HEK293 (cell line): ENCODE data around the gene PDE4B.

ENCODE experiments used
- CTCF ChIA-PET: fragments of 350-600 bp; formaldehyde crosslinking; extraction: SDS; loops from one replicate; lab custom pipeline; 2021; ENCODE audit warnings: antibody characterized with exemption; lab: Yijun Ruan, JAX
- POLR2A ChIA-PET: fragments of 300-600 bp; formaldehyde crosslinking; extraction: SDS; loops from one replicate; lab custom pipeline; 2020; ENCODE audit warnings: antibody characterized with exemption, inconsistent platforms; lab: Yijun Ruan, JAX
- H3K27ac ChIP-seq: fragments of 200-500 bp; sonication (Bioruptor generic); 2 replicates; pipeline ENCODE4 v1.5.1; 2014; ENCODE audit warnings: low read depth, low read length, control low read depth, inconsistent platforms; ENCODE audit errors: extremely low read depth
- H3K36me3 ChIP-seq, 2 experiments: fragments of 200-500 bp in 1 of 2; sonication (Bioruptor generic) in 1 of 2; 1 replicate in 1 of 2; 2 replicates in 1 of 2; pipeline ENCODE4 v1.5.1; 2014 to 2017; ENCODE audit warnings: inconsistent platforms in 2 of 2, low read length in 2 of 2; ENCODE audit not compliant: control insufficient read depth in 2 of 2, insufficient read depth in 1 of 2
- H3K4me1 ChIP-seq: fragments of 200-500 bp; sonication (Bioruptor generic); 2 replicates; pipeline ENCODE4 v1.5.1; 2014; ENCODE audit warnings: mild to moderate bottlenecking, low read length, inconsistent platforms; ENCODE audit not compliant: control insufficient read depth, insufficient read depth
- H3K4me3 ChIP-seq: 2 replicates; pipeline ENCODE4 v1.5.1; 2011; ENCODE audit warnings: low read depth, mild to moderate bottlenecking, control low read depth, low read length, moderate library complexity
- H3K9me3 ChIP-seq: fragments of 200-500 bp; sonication (Bioruptor generic); 2 replicates; pipeline ENCODE4 v1.5.1; 2014; ENCODE audit warnings: low read depth, low read length, inconsistent platforms; ENCODE audit not compliant: control insufficient read depth, insufficient read depth
- KLF8 ChIP-seq: fragments of 450-650 bp; formaldehyde crosslinking; IDR thresholded peaks from 2 replicates; pipeline ENCODE4 v1.5.1; 2016; ENCODE audit warnings: missing biosample characterization, missing genetic modification characterization
- OSR2 ChIP-seq: fragments of 450-650 bp; formaldehyde crosslinking; IDR thresholded peaks from 2 replicates; pipeline ENCODE4 v1.5.1; 2016; ENCODE audit warnings: missing biosample characterization, missing genetic modification characterization
- PRDM4 ChIP-seq: fragments of 450-650 bp; formaldehyde crosslinking; IDR thresholded peaks from 2 replicates; pipeline ENCODE4 v1.5.1; 2017; ENCODE audit warnings: missing biosample characterization, missing genetic modification characterization
- RBAK ChIP-seq: fragments of 450-650 bp; formaldehyde crosslinking; IDR thresholded peaks from 2 replicates; pipeline ENCODE4 v1.5.1; 2016; ENCODE audit warnings: missing biosample characterization, missing genetic modification characterization
- SETDB1 ChIP-seq: IDR thresholded peaks from one replicate; pipeline ENCODE4 v1.6.1; 2017; ENCODE audit warnings: mild to moderate bottlenecking, low read length, moderate library complexity, mixed read lengths; ENCODE audit not compliant: insufficient read length
- TCF7L2 ChIP-seq: IDR thresholded peaks from 2 replicates; pipeline ENCODE4 v1.6.1; 2011; ENCODE audit warnings: low read depth, mild to moderate bottlenecking, inconsistent platforms, low read length, moderate library complexity, borderline replicate concordance
- TSHZ1 ChIP-seq: fragments of 450-650 bp; formaldehyde crosslinking; IDR thresholded peaks from 2 replicates; pipeline ENCODE4 v1.5.1; 2016; ENCODE audit warnings: missing biosample characterization, missing genetic modification characterization, borderline replicate concordance
- ZBTB20 ChIP-seq: fragments of 450-650 bp; formaldehyde crosslinking; IDR thresholded peaks from 2 replicates; pipeline ENCODE4 v1.5.1; 2016; ENCODE audit warnings: missing biosample characterization, missing genetic modification characterization
- ZBTB7A ChIP-seq: fragments of 450-650 bp; formaldehyde crosslinking; IDR thresholded peaks from 2 replicates; pipeline ENCODE4 v1.5.1; 2016; ENCODE audit warnings: low read depth, missing biosample characterization, missing genetic modification characterization
- ZFHX2 ChIP-seq: fragments of 450-650 bp; formaldehyde crosslinking; conservative IDR thresholded peaks from 2 replicates; pipeline ENCODE4 v1.5.1; 2016; ENCODE audit warnings: missing biosample characterization, missing genetic modification characterization
- ZIC2 ChIP-seq: fragments of 450-650 bp; formaldehyde crosslinking; IDR thresholded peaks from 2 replicates; pipeline ENCODE4 v1.5.1; 2016; ENCODE audit warnings: missing biosample characterization, missing genetic modification characterization
- ZNF221 ChIP-seq: fragments of 450-650 bp; formaldehyde crosslinking; IDR thresholded peaks from 2 replicates; pipeline ENCODE4 v1.5.1; 2017; ENCODE audit warnings: missing biosample characterization, missing genetic modification characterization, borderline replicate concordance
- ZNF324 ChIP-seq: fragments of 450-650 bp; formaldehyde crosslinking; IDR thresholded peaks from 2 replicates; pipeline ENCODE4 v1.5.1; 2016; ENCODE audit warnings: missing biosample characterization, missing genetic modification characterization
- ZNF521 ChIP-seq: fragments of 450-650 bp; formaldehyde crosslinking; IDR thresholded peaks from 2 replicates; pipeline ENCODE4 v1.5.1; 2017; ENCODE audit warnings: missing biosample characterization, mild to moderate bottlenecking, missing genetic modification characterization
- ZNF558 ChIP-seq: fragments of 450-650 bp; formaldehyde crosslinking; IDR thresholded peaks from 2 replicates; pipeline ENCODE4 v1.5.1; 2016; ENCODE audit warnings: missing biosample characterization, missing genetic modification characterization
- ZNF768 ChIP-seq: fragments of 450-650 bp; formaldehyde crosslinking; IDR thresholded peaks from 2 replicates; pipeline ENCODE4 v1.5.1; 2018; ENCODE audit warnings: missing biosample characterization, mild to moderate bottlenecking, missing genetic modification characterization
- ZNF843 ChIP-seq: fragments of 450-650 bp; formaldehyde crosslinking; IDR thresholded peaks from 2 replicates; pipeline ENCODE4 v1.5.1; 2016; ENCODE audit warnings: missing biosample characterization, missing genetic modification characterization
- TF ChIP-seq, protein P1 (sequence below): fragments of 450-650 bp; formaldehyde crosslinking; IDR thresholded peaks from 2 replicates; pipeline ENCODE4 v1.5.1; 2016; ENCODE audit warnings: missing biosample characterization, missing genetic modification characterization

Gene PDE4B

DNA sequence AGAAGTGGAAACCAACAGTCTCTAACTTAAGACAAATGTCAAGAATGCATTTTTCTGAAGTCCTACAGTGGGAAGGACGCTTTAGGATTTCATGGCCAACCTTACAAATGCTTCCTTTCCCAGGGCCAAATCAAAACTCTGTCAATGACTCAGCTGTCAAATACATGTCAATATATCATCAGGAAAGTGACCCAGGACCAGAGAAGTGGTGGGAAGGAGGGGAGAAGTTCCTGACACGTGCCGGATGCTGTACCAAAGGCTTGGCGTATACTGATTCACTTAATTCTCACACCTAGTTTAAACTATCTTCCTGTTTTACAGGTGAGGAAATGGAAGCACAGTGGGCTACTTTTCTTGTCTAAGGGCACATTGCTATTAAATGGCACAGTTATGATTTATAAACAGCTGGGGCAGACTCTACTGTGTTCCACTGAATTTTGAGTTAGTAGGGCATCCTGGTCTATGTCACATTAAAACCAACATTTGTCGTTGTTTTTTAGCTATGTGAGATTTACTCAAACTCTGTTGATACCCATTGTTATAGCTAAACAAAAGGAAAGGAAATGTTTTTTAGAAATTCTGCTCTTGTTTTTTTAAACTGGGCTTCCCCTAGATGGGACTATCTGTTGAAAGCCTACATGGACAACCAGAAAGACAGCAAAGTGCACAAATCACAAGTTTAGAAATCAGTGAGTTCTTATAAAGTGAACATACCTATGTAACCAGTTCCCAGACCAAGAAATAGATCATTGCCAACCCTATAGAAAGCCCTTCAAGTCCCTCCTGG, 533.1 kb downstream of the PDE4B start (continued):
- TF ChIP-seq, protein P1, sequence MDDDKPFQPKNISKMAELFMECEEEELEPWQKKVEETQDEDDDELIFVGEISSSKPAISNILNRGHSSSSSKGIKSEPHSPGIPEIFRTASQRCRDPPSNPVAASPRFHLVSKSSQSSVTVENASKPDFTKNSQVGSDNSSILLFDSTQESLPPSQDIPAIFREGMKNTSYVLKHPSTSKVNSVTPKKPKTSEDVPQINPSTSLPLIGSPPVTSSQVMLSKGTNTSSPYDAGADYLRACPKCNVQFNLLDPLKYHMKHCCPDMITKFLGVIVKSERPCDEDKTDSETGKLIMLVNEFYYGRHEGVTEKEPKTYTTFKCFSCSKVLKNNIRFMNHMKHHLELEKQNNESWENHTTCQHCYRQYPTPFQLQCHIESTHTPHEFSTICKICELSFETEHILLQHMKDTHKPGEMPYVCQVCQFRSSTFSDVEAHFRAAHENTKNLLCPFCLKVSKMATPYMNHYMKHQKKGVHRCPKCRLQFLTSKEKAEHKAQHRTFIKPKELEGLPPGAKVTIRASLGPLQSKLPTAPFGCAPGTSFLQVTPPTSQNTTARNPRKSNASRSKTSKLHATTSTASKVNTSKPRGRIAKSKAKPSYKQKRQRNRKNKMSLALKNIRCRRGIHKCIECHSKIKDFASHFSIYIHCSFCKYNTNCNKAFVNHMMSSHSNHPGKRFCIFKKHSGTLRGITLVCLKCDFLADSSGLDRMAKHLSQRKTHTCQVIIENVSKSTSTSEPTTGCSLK (tag by site-specific recombination) = no peak
- no peak for TF ChIP-seq ZBTB7A (tag by site-specific recombination)
- no peak for TF ChIP-seq TCF7L2
- TF ChIP-seq OSR2 (tag by site-specific recombination) = no peak
- TF ChIP-seq, all 188 proteins: peak for 0

- no peak overlapping the region for H3K4me3 ChIP-seq
- H3K36me3 ChIP-seq = no peaks in the 10 kb centered on the region
- H3K4me1 ChIP-seq = no peaks in the 10 kb centered on the region
- TF ChIP-seq ZNF521 (tag by site-specific recombination) = no peak
- peak; percentile 74; the same call in 1 of the 2 replicates for TF ChIP-seq PRDM4 (tag by site-specific recombination)
- H3K27ac ChIP-seq = no peak overlapping the region
- CTCF ChIA-PET = interaction anchor here (0.7 kb wide), 1 partner anchor 1095 kb away, joined by 3 read pairs; no protein-coding TSS in a partner anchor
- POLR2A ChIA-PET = no interaction called here
- H3K9me3 ChIP-seq = no peaks in the 10 kb centered on the region
Measured at GRCh38 chr1:66326867-66327266, 534.2 kb downstream of the PDE4B start.

- peaks cover 2% of the 10 kb centered on the region; the same call in 1 of the 2 replicates for H3K4me1 ChIP-seq
- no peaks in the 10 kb centered on the region for H3K9me3 ChIP-seq
- H3K27ac ChIP-seq = no peak overlapping the region
- no peak overlapping the region for H3K4me3 ChIP-seq
- ChIA-PET CTCF (no interaction called here), POLR2A (no interaction called here)
- no peaks in the 10 kb centered on the region for H3K36me3 ChIP-seq
- TF ChIP-seq ZBTB20 (tag by site-specific recombination) (no peak), ZIC2 (tag by site-specific recombination) (no peak), ZNF324 (tag by site-specific recombination) (no peak), SETDB1 (no peak), TSHZ1 (no peak), ZNF221 (tag by site-specific recombination) (no peak), ZNF843 (tag by site-specific recombination) (no peak), ZNF768 (tag by site-specific recombination) (no peak), KLF8 (no peak), ZFHX2 (tag by site-specific recombination) (no peak), ZBTB7A (tag by site-specific recombination) (no peak), ZNF558 (tag by site-specific recombination) (no peak), RBAK (tag by site-specific recombination) (no peak)
Measured at GRCh38 chr1:66327588-66327987, 534.9 kb downstream of the PDE4B start.
